ENCODE measurements around the gene MRPL18.
"Not testable (repeated sequence)": the region's sequence is repeated elsewhere in the genome, so short reads cannot be mapped to it uniquely, and the experiment has no call there.

Gene MRPL18

GRCh38 chr6:159777240-159777904 is 12.9 kb upstream of the MRPL18 start:
- DNase-seq (ENCODE audit: low read depth): no peak

GRCh38 chr6:159778131-159778530 is 12.1 kb upstream of the MRPL18 start:
- no peak for DNase-seq (ENCODE audit: low read depth)

- no peak for DNase-seq (ENCODE audit: low read depth)
Observed at GRCh38 chr6:159778542-159779103, 11.6 kb upstream of the MRPL18 start.

GRCh38 chr6:159788276-159788675 is 2.0 kb upstream of the MRPL18 start:
- DNase-seq (ENCODE audit: low read depth): no peak

- no peak for DNase-seq (ENCODE audit: low read depth)
Observed at GRCh38 chr6:159788753-159789376, 1.4 kb upstream of the MRPL18 start.

GRCh38 chr6:159789377-159790148 is 704 bp upstream of the MRPL18 start, which contains the start of gene TCP1:
Gene TCP1, minus strand, starts transcription at chr6:159789602. Its CDS starts 134 bp downstream, at chr6:159789468.
- peak; percentile 98 for DNase-seq (ENCODE audit: low read depth)

GRCh38 chr6:159790956-159791598 is 810 bp downstream of the MRPL18 start:
- DNase-seq (ENCODE audit: low read depth): no peak

- DNase-seq (ENCODE audit: low read depth): not testable (repeated sequence)
Observed at GRCh38 chr6:159794976-159795375, 4.7 kb downstream of the MRPL18 start.

- DNase-seq (ENCODE audit: low read depth): no peak
Observed at GRCh38 chr6:159797554-159797953, 7.3 kb downstream of the MRPL18 start.

- no peak for DNase-seq (ENCODE audit: low read depth)
Observed at GRCh38 chr6:159800141-159800865, 10.0 kb downstream of the MRPL18 start, which contains the start of gene PNLDC1. Gene PNLDC1, plus strand, starts transcription at chr6:159800276. Its CDS starts 32 bp downstream, at chr6:159800308.

- no peak for DNase-seq (ENCODE audit: low read depth)
Observed at GRCh38 chr6:159801935-159802334, 11.7 kb downstream of the MRPL18 start.

GRCh38 chr6:159804504-159804903 is 14.2 kb downstream of the MRPL18 start:
- DNase-seq (ENCODE audit: low read depth): no peak

- no peak for DNase-seq (ENCODE audit: low read depth)
Observed at GRCh38 chr6:159805440-159806020, 15.3 kb downstream of the MRPL18 start.

- DNase-seq (ENCODE audit: low read depth): no peak
Observed at GRCh38 chr6:159806021-159806458, 15.8 kb downstream of the MRPL18 start.

GRCh38 chr6:159807150-159807858 is 17.0 kb downstream of the MRPL18 start:
- DNase-seq (ENCODE audit: low read depth): no peak

- DNase-seq (ENCODE audit: low read depth): no peak
Observed at GRCh38 chr6:159808647-159809046, 18.4 kb downstream of the MRPL18 start.

- no peak for DNase-seq (ENCODE audit: low read depth)
Observed at GRCh38 chr6:159809149-159809548, 18.9 kb downstream of the MRPL18 start.

GRCh38 chr6:159813781-159814180 is 23.5 kb downstream of the MRPL18 start:
- no peak for DNase-seq (ENCODE audit: low read depth)

- no peak for DNase-seq (ENCODE audit: low read depth)
Observed at GRCh38 chr6:159815410-159815809, 25.1 kb downstream of the MRPL18 start.

- not testable (repeated sequence) for DNase-seq (ENCODE audit: low read depth)
Observed at GRCh38 chr6:159816775-159817174, 26.5 kb downstream of the MRPL18 start.
